NB4 (cell line): Measurements from ENCODE around the gene TCF7L2.

ENCODE experiments used
- POLR2A ChIP-seq: IDR thresholded peaks from 2 replicates; pipeline ENCODE4 v1.6.1; 2011; ENCODE audit warnings: mild to moderate bottlenecking; ENCODE audit not compliant: insufficient read length; ENCODE audit errors: extremely low read depth
- TF ChIP-seq, protein P1 (sequence below): IDR thresholded peaks from one replicate; pipeline ENCODE4 v1.5.1; 2012; ENCODE audit warnings: low read depth, low read length

DNA sequence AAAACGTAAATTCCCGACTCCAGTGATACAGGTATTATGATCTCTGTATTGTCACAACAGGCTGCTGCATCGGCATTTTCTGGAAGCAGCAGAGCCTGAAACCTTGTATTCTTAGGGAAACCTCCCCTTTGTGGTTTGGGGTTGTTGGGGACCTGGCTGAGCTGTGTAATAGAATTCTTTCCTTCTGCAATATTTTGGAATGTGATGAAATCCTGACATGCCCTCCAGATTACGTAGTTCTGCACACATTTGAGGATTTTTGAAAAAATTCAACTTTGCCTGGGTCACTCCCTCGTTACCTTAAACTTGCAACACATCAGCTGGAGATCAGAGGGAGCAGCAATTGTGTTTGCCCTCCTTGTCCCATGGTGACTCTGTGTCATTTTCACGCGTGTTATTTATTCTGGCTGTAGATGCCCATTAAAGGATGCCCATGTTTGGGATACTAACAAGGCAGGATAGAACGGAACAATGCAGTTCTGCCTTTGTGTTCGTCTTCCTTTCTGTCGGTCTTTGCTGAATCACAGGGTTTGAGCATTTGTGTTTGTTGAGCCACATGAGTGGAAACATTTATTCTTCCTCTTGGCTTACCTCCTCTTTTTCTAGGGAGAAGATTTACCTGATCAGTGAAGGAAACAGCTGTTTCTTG is 181.7 kb downstream of the TCF7L2 start:
- no peak for TF ChIP-seq POLR2A
- TF ChIP-seq, protein P1, sequence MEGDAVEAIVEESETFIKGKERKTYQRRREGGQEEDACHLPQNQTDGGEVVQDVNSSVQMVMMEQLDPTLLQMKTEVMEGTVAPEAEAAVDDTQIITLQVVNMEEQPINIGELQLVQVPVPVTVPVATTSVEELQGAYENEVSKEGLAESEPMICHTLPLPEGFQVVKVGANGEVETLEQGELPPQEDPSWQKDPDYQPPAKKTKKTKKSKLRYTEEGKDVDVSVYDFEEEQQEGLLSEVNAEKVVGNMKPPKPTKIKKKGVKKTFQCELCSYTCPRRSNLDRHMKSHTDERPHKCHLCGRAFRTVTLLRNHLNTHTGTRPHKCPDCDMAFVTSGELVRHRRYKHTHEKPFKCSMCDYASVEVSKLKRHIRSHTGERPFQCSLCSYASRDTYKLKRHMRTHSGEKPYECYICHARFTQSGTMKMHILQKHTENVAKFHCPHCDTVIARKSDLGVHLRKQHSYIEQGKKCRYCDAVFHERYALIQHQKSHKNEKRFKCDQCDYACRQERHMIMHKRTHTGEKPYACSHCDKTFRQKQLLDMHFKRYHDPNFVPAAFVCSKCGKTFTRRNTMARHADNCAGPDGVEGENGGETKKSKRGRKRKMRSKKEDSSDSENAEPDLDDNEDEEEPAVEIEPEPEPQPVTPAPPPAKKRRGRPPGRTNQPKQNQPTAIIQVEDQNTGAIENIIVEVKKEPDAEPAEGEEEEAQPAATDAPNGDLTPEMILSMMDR, result no peak
